Suppressor macrophage treated with lipopolysaccharide for 1 hour (primary cell): Measurements from ENCODE around the gene FKBP1A.
"Not testable (repeated sequence)": the region's sequence is repeated elsewhere in the genome, so short reads cannot be mapped to it uniquely, and the experiment has no call there.

Experiments used
- DNase-seq, 3 donors: peaks; one replicate each; pipeline ENCODE4 v3.0.0-alpha.2; 2020 to 2022

FKBP1A gene

DNA sequence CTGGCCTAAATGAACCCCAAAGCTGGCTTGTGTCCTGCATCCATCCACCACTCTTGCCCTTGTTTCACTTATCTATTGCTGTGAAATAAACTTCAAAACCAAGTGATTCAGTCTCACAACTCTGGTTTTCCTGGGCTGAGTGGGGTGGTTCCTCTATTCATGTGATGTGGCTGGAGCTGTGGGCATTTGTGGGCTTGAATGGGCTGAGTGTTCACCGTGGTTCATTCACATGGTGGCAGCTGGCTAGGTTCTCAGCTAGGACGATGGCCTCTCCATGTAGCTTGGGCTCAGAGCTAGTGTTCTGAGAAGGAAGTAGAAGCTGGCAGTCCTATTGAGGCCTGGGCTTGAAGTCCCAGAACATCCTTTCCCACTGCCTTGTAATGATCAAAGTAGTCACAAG, 30.4 kb downstream of the FKBP1A start:
- peak in 2 of 3 donors; percentile 29 to 35 for DNase-seq

DNA sequence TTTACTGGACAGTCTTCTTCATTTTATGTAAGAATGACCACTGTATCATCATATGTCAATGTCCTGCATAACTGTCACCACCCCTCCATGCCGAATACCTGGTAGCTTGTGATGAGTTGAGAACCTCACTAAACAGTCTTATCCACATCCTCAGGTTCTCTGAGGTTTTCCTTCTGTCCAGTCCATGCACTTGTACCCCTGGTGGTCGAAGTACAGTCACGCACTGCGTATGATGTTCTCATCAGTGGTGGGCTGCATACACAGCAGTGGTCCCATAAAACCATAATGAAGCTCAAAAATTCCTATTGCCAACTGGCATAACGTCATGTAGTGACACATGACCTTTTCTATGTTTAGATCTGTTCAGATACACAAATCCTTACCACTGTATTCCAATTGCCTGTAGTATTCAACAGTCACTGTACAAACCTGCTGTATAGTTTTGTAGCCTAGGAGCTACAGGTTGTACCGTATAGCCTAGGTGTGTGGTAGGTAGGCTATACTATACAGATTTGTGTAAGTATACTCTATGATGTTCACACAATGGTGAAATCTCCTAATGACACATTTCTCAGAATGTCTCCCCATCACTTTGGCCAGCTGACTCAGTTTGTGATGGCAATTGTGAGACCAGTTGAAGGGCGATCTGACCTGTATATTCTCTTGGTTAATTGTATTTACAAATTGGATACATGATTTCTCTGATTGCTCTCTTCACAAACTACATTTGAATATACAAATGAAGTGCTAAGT, 32.6 kb downstream of the FKBP1A start:
- DNase-seq, result no peak

DNA sequence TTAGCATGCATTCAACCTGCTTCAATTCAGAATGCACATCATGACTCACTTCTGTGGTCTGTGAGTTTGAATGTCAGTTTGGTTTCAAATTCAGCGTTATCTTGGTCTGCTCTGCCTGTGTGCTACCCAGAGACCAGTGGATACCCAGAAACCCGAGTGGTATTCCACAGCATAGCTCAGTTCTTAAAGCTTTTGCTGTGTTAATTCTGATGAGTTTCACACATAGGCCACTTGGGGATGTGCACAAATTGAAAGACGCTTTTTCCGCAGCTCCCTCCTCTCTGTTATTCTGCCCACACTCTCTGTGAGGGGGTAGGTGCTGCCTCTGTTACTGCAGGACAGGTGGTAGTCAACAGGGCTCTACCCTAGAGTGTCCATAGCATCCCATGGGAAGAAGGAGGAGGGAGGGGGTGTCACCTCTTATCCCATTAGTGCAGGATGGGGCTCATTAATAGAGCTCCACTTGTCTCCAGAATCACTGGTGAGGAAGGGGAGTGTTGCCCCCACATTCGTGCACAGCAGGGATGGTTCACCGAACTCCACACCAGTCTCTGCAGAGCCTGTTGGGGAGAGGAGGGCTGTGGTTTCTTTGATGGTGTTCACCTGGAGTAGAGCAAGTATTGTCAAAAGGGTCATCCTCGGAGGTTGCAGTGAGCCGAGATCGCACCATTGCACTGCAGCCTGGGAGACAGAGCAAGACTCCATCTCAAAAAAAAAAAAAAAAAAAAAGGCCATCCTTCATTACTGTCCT, 34.8 kb downstream of the FKBP1A start:
- no peak for DNase-seq

DNA sequence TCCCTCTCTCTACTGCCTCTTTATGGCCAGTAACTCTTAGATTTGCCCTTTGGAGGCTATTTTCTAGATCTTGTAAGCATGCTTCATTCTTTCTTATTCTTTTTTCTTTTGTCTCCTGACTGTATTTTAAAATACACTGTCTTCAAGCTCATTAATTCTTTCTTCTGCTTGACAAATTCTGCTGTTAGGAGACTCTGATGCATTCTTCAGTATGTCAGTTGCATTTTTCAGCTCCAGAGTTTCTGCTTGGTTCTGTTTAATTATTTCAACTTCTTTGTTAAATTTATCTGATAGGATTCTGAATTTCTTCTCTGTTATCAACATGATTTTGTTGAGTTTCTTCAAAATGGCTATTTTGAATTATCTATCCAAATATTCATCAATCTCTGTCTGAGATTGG, 38.9 kb downstream of the FKBP1A start:
- DNase-seq, result no peak

DNA sequence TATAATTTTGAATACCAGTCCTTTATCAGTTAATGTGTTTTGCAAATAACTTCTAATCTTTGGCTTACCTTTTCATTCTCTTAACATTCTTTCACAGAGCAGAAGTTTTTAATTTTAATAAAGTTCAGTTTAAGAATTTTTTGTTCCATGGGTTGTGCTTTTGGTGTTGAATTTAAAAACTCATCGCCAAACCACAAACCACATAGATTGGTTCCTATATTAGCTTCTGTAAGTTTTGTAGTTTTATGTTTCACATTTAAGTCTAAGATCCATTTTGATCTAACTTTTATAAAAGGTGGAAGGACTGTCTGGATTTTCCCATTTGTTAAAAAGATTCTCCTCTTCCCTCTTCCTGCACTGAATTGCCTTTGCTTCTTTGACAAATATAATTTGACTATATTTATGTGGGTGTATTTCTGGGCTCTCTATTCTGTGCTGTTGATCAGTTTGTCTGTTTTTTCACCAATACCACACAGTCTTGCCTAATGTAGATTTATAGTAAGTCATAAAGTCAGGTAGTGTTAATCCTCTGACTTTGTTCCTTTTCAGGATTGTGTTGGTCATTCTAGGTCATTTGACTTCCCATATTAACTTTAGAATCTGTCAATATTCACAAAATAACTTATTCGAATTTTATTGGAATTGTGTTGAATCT, 46.4 kb downstream of the FKBP1A start:
- DNase-seq, result no peak

DNA sequence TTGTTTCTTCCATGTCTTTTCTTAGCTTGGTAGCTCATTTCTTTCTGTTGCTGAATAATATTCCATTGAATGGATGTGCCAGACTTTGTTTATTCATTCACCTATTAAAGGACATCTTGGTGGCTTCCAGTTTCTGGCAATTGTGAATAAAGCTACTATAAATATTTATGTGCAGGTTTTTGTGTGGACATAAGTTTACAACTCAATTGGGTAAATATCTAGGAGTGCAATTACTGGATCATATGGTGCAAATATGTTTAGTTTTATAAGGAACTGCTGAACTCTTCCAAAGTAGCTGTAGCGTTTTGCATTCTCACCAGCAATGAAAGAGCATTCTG, 47.1 kb downstream of the FKBP1A start:
- DNase-seq, result no peak

DNA sequence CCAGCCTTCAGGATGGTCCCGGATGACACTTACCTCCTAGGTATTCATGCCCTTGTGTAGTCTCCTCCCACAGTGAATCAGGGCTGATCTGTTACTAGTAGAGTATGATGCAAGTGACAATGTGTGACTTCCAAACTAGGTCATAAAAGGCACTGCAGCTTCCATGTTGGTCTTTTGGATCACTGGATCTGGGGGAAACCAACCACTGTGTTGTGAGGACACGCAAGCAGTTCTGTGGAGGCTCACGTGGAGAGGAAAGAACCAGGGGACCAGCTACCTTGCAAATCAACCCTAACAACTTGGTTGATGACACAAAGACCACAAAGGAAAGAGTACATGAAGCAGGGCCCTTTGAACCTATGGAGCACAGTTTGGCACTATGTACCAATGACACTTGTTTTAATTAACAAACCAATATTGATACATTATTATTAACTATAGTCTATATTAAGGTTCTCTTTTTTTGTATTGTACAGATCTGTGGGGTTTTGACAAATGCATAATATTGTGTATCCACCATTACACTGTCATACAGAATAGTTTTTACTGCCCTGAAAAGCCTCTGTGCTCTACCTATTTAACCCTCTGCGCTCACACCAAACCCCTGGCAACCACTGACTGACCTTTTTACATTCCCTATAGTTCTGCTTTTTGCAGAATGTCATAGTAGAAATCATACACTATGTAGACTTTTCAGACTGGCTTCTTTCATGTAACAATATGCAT, 47.7 kb downstream of the FKBP1A start:
- no peak for DNase-seq

DNA sequence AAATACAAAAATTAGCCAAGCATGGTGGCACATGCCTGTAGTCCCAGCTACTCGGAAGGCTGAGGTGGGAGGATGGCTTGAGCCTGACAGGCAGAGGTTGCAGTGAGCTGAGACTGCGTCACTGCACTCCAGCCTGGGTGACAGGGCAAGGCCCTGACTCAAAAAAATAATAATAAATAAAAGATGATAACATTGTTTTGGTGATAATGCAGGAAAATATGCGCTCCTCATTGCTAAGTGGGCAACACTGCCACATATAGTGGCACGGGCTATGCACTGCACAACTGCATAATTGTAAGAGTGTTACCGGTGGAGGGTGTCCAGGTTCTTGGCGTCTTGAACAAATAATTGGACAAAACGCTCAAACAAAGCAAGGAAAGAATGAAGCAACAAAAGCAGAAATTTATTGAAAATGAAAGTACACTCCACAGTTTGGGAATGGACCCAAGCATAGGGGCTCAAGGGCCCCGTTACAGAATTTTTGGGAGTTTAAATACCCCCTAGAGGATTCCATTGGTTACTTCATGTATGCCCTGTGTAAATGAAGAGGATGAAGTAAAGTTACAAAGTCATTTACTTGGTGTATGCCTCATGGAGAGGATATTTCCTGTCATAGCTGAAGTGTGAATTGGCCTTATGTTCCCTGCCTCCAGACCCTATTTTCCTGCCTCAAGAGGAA, 49.3 kb downstream of the FKBP1A start:
- DNase-seq, result not testable (repeated sequence)

DNA sequence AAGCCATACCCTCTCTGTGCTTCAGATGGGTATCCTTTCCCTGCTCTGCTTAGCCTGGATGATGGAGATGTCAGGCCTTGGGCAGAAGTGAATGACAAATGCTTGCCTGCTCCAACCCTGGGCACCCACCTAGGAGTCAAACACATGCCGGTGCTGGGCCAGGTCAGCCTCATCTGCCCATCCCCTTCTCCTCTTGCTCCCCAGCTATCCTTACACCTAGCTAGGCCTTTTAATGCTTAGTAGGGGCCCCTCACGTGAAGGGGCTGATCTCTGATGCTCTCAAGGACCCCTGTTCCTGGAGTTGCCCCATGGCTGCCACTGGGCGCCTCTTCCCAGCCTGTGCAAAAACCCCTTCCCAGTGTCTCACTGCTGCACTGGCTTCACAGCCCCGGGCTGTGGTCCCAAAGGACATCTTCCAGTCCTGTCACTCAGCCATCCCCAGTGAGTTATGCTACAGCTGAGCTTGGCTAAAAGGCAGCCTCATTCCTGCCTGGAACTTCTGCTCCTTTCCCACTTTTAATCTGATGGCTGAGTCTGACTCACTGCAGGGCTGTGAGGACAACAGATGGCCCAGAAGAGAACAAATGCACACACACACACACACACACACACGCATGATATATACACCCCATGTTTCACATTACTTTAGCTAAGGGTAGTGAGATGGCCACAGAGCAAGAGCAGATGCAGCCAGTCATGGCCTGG, 51.1 kb downstream of the FKBP1A start:
- no peak for DNase-seq

DNA sequence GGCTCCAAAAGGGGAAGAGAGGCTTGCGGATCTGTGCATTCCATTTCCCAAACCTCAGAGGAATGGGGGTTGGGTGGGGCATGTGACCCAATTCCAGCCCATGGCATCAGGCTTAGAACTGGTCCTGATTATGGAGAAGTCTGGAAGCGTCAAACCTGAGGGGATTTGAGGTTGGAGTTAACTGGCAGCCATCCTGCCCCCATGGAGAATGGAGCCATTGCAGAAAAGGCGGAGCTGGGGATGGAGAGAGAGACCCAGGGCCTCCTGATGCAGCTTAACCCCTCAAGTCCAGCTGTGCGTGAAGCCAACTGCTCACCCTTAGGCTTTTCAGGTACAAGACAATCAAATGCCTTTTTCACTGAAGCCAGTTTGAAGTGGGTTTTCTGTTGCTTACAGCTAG, 54.1 kb downstream of the FKBP1A start:
- no peak for DNase-seq

DNA sequence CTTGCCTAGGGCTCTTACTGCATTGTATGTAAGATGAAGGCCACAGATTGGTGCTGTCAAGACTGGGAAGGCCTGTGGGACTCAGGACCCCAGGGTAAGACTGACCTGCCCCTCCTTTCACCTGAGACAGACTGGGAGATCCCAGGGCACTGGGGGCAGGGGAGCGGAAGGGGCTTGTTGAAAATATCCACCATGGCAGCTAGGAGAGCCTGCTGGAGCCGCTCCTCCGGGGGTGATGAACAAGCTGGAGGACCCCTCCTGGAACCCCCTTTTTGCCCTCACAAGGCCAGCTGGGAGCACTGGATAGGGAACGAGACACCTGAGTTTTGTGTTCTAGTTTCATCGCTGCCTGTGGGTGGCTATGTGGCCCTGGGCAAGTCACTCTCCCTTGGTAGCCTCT, 54.8 kb downstream of the FKBP1A start:
- no peak for DNase-seq

DNA sequence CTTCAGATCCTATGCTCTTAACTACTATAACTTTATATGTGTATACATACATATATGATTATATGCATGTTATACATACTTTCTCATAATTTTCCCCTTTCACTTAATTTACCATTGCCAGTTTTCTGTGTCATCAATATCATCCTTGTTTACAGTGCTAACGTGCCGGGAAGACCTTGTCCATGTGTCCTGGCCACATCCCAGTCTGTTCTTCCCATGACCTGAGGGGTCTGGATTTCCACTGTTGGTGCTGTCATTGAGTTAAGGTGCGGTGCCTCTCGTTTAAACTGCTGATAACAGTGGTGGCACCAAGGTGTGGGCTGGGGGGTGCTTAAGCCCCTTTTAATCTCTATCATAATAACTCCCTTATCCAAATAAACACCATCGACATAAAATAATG, 55.4 kb downstream of the FKBP1A start:
- no peak for DNase-seq

DNA sequence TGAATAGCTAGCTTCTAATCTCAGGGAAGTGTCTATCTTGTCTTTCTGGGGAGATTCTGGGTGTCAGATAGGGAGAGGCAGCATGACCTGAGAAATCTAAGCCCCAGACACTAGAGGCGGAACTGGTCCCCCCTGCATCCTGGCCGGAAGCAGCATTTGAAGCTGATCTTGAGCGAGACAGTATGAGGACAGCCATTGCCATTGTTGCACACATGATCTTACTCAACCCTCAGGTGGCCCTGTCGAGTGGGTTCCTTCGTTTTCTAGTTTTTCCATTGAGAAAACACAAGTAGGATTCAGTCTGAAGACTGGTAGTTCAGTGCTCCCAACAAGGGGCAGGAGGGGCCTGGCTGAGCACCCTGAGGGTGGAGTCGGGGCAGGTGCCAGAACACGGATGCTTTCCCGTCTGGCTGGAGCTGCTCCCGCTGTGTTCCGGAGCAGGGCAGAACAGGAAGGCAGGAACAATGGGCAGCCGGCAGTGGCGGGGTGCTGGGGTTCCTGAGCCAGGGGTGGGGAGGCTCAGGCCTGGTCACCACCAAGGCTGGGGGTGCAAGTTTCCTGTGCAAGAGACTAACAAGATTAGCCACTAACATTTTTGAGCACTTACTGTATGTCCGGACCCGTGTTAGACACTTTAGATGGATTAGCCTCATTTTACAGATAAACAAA, 56.0 kb downstream of the FKBP1A start:
- DNase-seq, result no peak

DNA sequence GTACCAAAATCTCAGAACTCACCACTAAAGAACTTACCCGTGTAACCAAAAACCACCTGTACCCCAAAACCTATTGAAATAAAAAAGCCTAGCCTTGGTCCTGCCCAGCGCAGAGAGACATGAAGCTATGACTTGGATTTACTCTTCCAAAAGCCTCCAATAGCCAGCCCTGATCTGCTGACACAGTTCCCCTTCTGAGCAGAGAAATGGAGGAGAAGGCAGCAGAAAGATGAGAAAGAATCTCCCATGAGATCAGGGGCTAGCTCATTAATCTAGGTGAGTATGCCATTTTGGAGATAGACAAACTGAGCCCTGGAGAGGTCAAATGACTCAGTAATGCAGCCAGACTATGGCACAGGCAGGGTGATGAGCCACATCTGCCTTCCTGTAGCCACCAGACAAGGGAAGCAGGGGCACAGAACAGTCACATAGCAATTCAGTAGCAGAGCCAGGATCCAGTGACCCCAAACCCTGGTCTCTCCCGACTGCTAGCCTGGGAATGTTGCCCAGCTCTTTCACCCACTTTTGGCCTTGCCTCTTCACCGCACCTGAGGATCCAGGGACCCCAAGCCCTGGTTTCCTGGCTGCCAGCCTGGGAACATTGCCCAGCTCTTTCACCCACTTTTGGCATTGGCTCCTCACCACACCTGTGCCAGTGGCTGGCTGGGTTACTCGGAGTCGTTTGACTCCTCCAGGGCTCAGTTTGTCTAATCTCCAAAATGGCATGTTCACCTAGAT, 56.7 kb downstream of the FKBP1A start:
- DNase-seq, result no peak

DNA sequence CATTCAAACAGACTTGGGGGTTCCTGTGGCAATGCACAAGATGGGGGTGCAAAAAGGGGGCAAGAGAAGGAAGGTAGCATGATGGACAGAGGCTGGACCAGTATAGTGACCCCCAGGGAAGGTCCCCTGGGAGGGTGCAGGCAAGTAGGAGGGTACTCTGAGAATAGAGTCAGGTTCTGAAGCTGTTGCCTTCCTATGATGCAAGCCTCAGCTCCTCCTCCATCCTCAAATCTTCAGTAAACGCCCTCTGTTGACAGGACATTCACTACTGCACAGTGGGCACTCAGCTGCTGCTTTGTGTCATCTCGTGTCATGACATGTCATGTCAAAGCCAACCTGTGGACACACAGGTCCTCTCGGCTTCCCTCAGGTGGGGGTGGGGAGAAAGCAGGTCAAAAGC, 58.1 kb downstream of the FKBP1A start:
- DNase-seq, result peak; percentile 22 to 32 (median 28)

DNA sequence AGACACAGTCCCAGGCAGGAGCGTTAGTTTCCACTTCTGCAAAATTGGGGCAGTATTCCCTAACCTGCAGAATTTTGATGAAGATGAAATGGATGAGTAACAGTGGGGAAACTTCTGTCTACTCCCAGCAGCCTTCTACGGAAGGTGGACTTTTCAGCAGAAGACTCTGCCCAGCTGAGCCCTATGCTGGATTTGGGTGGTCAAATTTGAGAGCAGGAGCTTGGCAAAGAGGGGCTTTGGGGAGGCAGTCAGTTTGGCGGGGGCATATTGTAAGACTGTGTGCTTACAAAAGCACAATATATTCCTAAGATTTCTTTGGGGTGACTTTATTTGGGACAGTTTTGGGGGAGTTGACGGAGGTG, 58.5 kb downstream of the FKBP1A start:
- no peak for DNase-seq

DNA sequence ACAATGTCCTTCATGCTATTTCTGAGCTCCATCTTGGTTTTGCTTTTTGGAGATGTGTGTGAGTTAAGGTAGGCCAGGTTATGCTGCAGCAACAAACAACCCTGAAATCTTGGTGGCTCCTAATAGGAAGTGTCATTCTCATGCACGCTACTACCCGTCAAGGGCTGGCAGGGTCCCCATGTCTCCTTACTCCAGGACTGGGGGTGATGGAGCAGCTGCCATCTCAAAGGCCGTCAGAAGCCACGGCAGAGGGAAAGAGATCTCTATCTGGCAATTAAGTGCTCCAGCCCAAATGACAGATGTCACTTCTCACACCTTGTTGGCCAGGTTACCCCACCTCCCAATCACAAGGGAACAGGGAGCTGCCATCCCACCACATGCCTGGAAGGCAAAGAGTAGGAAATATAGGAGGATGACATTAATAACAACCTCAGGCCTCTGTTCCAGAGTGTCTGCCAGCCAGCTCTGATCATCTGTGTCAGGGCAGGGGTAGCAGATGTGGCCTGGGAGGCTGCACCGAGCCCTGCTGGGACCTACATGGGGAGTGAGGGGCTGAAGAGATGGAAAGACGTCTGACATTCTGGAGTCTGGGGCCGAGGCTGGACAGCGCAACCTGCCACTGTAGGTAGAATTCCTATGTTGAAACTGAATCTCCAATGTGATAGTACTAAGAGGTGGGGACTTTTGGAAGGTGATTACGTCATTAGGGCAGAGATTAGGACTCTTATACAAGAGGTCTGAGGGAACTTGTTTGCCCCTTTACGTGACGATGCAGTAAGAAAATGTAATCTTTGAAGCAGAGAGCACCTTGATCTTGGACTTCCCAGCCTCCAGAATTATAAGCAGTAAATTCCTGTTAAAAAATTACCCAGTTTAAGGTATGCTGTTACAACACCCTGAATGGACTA, 59.1 kb downstream of the FKBP1A start:
- no peak for DNase-seq

DNA sequence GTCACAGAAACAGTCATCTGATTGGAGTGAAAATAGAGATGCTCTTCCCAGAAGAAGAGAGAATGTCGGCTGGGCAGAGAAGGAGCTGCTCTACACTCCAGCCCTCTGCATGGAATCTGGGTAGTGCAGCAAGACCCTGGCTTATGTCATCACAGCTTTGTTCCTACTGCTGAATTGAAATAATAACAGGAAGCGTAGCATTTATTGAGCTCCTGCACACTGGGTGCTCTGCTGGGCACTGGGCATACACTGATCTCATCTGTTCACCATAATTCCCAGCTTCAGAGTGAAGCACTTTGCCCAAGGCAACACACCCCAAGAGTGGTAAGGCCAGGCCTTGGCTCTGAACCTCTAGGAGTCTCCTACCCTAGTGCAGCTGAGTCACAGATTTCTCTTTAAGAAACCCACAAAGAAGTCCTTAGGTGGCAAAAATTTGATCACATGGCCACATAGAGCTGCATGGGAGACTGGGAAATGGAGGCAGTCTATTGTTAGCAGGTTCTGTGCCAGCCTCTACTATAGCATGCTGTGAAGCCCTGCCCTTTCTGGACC, 60.0 kb downstream of the FKBP1A start:
- DNase-seq, result peak in 1 of 3 donors; percentile 11

DNA sequence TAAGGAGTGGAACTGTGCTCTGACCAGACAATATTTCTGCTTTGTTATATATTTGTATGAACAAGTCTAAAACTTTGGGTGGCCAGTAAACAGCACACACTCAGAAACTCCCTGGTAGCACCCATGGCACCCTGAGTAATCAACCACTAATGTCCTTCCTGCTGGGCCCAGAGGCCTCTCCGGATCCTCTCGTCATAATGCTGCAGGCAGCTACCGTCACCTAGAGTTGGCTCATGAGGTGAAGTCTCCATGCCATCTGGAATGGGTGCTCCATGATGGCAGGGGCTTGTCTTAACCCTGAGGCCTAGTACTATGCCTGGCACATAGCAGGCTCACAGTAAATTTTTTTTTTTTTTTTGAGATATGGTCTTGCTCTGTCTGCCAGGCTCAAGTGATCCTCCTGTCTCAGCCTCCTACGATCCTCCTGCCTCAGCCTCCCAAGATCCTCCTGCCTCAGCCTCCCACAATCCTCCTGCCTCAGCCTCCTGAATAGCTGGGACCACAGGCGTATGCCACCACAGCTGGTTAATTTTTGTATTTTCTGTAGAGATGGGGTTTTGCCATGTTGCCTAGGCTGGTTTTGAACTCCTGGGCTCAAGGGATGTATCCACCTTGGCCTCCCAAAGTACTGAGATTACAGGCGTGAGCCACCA, 60.9 kb downstream of the FKBP1A start:
- DNase-seq, result no peak
